Astrocyte (in vitro differentiated cells and primary cell): Measurements from ENCODE around the gene BFAR. TPM values are rescaled to one million over a fixed set of nuclear protein-coding genes. Genes with fewer than 3 reads are reported as not detected.

Experiments
- DNase-seq: peaks from one replicate; pipeline ENCODE4 v3.0.0-alpha.2; 2010; ENCODE audit warnings: low read depth
- FAIRE-seq: peaks from 2 replicates; lab custom pipeline; 2011; peaks lifted over from hg19 to GRCh38; lab: Jason Lieb, UNC
- H2AFZ ChIP-seq: 2 replicates; pipeline ENCODE4 v1.6.0; 2012; ENCODE audit warnings: low read depth, low read length, inconsistent platforms
- H3K27ac ChIP-seq: 2 replicates; pipeline ENCODE4 v1.5.1; 2011; ENCODE audit warnings: low read depth, low read length, inconsistent platforms
- H3K27me3 ChIP-seq: 2 replicates; pipeline ENCODE4 v1.6.0; 2011; ENCODE audit warnings: low read length, inconsistent platforms; ENCODE audit not compliant: insufficient read depth
- H3K36me3 ChIP-seq: 2 replicates; pipeline ENCODE4 v1.5.1; 2011; ENCODE audit warnings: low read length, inconsistent platforms; ENCODE audit not compliant: insufficient read depth
- H3K4me1 ChIP-seq: 2 replicates; pipeline ENCODE4 v1.5.1; 2011; ENCODE audit warnings: low read length, inconsistent platforms; ENCODE audit not compliant: insufficient read depth
- H3K4me2 ChIP-seq: 2 replicates; pipeline ENCODE4 v1.6.0; 2012; ENCODE audit warnings: low read length, inconsistent platforms
- H3K4me3 ChIP-seq: 2 replicates; pipeline ENCODE4 v1.5.1; 2011; ENCODE audit warnings: low read depth, mild to moderate bottlenecking, low read length, inconsistent platforms; ENCODE audit not compliant: insufficient read depth
- H3K79me2 ChIP-seq: 2 replicates; pipeline ENCODE4 v1.6.0; 2012; ENCODE audit warnings: mild to moderate bottlenecking, low read length, inconsistent platforms; ENCODE audit not compliant: insufficient read depth
- H3K9ac ChIP-seq: 2 replicates; pipeline ENCODE4 v1.6.0; 2012; ENCODE audit warnings: mild to moderate bottlenecking, low read length, inconsistent platforms
- H3K9me3 ChIP-seq: 2 replicates; pipeline ENCODE4 v1.5.1; 2012; ENCODE audit warnings: low read depth, mild to moderate bottlenecking, low read length, inconsistent platforms; ENCODE audit not compliant: insufficient read depth
- H4K20me1 ChIP-seq: 2 replicates; pipeline ENCODE4 v1.6.0; 2012; ENCODE audit warnings: low read length, inconsistent platforms; ENCODE audit not compliant: insufficient read depth
- H3K27ac Mint-ChIP-seq: one replicate; pipeline ENCODE4 v1.8.0; 2021; ENCODE audit warnings: mild to moderate bottlenecking, mixed read lengths; ENCODE audit not compliant: unreplicated experiment
- H3K27me3 Mint-ChIP-seq: one replicate; pipeline ENCODE4 v1.8.0; 2021; ENCODE audit warnings: low read depth, mixed read lengths; ENCODE audit not compliant: unreplicated experiment
- H3K36me3 Mint-ChIP-seq: one replicate; pipeline ENCODE4 v1.8.0; 2021; ENCODE audit warnings: low read depth, mixed read lengths; ENCODE audit not compliant: unreplicated experiment
- H3K4me1 Mint-ChIP-seq: one replicate; pipeline ENCODE4 v1.8.0; 2021; ENCODE audit warnings: low read depth, mixed read lengths; ENCODE audit not compliant: unreplicated experiment
- H3K4me3 Mint-ChIP-seq: one replicate; pipeline ENCODE4 v1.8.0; 2021; ENCODE audit warnings: mild to moderate bottlenecking, moderate library complexity, mixed read lengths; ENCODE audit not compliant: unreplicated experiment
- H3K9me3 Mint-ChIP-seq: one replicate; pipeline ENCODE4 v1.8.0; 2021; ENCODE audit warnings: mild to moderate bottlenecking, mixed read lengths; ENCODE audit not compliant: unreplicated experiment
- EZH2 ChIP-seq: IDR thresholded peaks from 2 replicates; pipeline ENCODE4 v1.6.1; 2012; ENCODE audit warnings: mild to moderate bottlenecking, low read length, inconsistent platforms; ENCODE audit not compliant: insufficient read depth
- total RNA-seq: library from RNA; stranded (reverse); gene quantifications from 2 replicates; pipeline ENCODE4 v1.2.1, GENCODE V29; 2021
- TF ChIP-seq, protein P1 (sequence below): IDR thresholded peaks from 2 replicates; pipeline ENCODE4 v1.5.1; 2011; ENCODE audit warnings: low read depth, mild to moderate bottlenecking, inconsistent platforms, low read length, moderate library complexity; ENCODE audit not compliant: insufficient read depth

Gene BFAR
- total RNA-seq, 1 donor from 2014 or later: 93.7 TPM

DNA sequence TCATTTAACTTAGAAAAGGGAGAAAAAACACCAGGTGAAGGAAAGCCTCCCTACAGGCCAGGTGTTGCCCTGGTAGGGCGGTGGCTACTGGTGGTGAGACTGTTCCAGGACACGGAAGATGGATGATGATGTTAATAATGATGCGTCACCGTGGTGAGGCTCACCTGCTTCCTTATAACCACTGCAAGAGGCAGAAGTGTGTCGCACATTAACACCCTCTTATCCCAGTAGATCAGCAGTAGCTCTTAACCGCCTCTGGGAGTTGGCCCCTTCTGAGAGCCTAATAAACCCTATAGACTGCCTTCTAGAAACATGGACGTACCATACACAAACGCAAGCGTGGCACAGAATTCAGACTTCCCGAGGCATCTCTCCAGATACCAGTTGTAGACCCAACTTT lies 7.8 kb downstream of the BFAR start:
- no peak for TF ChIP-seq EZH2
- TF ChIP-seq, protein P1, sequence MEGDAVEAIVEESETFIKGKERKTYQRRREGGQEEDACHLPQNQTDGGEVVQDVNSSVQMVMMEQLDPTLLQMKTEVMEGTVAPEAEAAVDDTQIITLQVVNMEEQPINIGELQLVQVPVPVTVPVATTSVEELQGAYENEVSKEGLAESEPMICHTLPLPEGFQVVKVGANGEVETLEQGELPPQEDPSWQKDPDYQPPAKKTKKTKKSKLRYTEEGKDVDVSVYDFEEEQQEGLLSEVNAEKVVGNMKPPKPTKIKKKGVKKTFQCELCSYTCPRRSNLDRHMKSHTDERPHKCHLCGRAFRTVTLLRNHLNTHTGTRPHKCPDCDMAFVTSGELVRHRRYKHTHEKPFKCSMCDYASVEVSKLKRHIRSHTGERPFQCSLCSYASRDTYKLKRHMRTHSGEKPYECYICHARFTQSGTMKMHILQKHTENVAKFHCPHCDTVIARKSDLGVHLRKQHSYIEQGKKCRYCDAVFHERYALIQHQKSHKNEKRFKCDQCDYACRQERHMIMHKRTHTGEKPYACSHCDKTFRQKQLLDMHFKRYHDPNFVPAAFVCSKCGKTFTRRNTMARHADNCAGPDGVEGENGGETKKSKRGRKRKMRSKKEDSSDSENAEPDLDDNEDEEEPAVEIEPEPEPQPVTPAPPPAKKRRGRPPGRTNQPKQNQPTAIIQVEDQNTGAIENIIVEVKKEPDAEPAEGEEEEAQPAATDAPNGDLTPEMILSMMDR: no peak
- Histone ChIP-seq H3K4me3 (no peak overlapping the region), H3K9me3 (no peaks in the 10 kb centered on the region), H3K36me3 (peaks cover 35% of the 10 kb centered on the region), H3K79me2 (peaks cover 96% of the 10 kb centered on the region), H2AFZ (no peak overlapping the region), H3K27ac (no peak overlapping the region), H3K27me3 (no peaks in the 10 kb centered on the region), H3K4me2 (no peak overlapping the region), H4K20me1 (peaks cover 90% of the 10 kb centered on the region), H3K9ac (no peak overlapping the region), H3K4me1 (no peaks in the 10 kb centered on the region)
- Mint-ChIP-seq H3K27ac (no peak overlapping the region), H3K9me3 (no peaks in the 10 kb centered on the region), H3K27me3 (no peaks in the 10 kb centered on the region), H3K36me3 (peaks cover 10% of the 10 kb centered on the region), H3K4me1 (peaks cover 19% of the 10 kb centered on the region), H3K4me3 (no peak overlapping the region)
- DNase-seq (no peak), FAIRE-seq (no peak)

DNA sequence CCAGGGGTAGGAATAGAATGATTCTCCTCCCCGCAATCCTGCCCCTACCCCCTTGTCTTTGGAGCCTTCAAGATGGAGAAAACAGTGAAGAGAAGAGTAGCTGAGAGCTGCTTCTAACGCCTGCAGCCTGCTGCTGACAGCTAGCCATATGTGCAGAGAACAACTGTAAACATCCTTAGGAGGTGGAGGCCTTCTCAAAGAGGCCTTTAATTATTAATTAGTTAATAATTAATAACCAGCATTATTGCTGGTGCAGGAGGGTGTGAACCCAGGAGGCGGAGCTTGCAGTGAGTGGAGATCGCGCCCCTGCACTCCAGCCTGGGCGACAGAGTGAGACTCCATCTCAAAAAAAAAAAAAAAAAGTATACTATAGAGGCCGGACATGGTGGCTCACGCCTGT lies 8.5 kb downstream of the BFAR start:
- Mint-ChIP-seq H3K9me3 (no peaks in the 10 kb centered on the region), H3K27ac (no peak overlapping the region), H3K36me3 (peaks cover 10% of the 10 kb centered on the region), H3K27me3 (no peaks in the 10 kb centered on the region), H3K4me1 (peaks cover 12% of the 10 kb centered on the region), H3K4me3 (no peak overlapping the region)
- Histone ChIP-seq H3K4me3 (no peak overlapping the region), H3K27ac (no peak overlapping the region), H3K36me3 (peaks cover 37% of the 10 kb centered on the region), H3K9ac (no peak overlapping the region), H3K27me3 (no peaks in the 10 kb centered on the region), H4K20me1 (peaks cover 83% of the 10 kb centered on the region), H3K4me1 (no peaks in the 10 kb centered on the region), H2AFZ (no peak overlapping the region), H3K4me2 (no peak overlapping the region), H3K79me2 (peaks cover 93% of the 10 kb centered on the region), H3K9me3 (no peaks in the 10 kb centered on the region)
- DNase-seq (no peak), FAIRE-seq (no peak)
- TF ChIP-seq, protein P1: no peak
- TF ChIP-seq EZH2: no peak

DNA sequence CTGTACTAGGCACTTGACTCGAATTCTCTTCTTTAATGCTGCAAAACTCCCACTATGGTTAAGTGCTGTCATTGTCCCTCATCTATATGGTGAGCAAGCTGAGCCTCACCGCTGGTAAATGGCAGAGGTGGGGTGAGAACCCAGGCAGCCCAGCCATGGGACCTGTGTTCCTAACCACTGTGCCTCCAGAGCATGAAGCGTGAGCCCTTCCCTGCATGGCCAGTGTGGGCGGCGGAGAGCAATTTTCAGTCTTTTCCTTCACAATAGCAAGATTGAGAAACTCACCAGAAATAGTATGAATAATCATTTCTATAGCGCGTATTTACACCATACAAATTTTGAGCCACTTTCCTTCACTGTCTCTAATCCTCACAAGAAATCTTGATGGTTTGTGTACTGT lies 9.2 kb downstream of the BFAR start:
- TF ChIP-seq, protein P1: no peak
- no peak for TF ChIP-seq EZH2
- Mint-ChIP-seq H3K9me3 (no peaks in the 10 kb centered on the region), H3K4me1 (peaks cover 5% of the 10 kb centered on the region), H3K27ac (no peak overlapping the region), H3K36me3 (peaks cover 11% of the 10 kb centered on the region), H3K27me3 (no peaks in the 10 kb centered on the region), H3K4me3 (no peak overlapping the region)
- no peak overlapping the region for H2AFZ ChIP-seq
- no peak overlapping the region for H3K4me3 ChIP-seq
- H3K79me2 ChIP-seq: peaks cover 87% of the 10 kb centered on the region
- DNase-seq: no peak
- no peak overlapping the region for H3K4me2 ChIP-seq
- no peak for FAIRE-seq
- no peaks in the 10 kb centered on the region for H3K27me3 ChIP-seq
- no peaks in the 10 kb centered on the region for H3K9me3 ChIP-seq
- no peak overlapping the region for H3K27ac ChIP-seq
- H3K36me3 ChIP-seq: peaks cover 37% of the 10 kb centered on the region
- no peak overlapping the region for H3K9ac ChIP-seq
- H3K4me1 ChIP-seq: no peaks in the 10 kb centered on the region
- peaks cover 78% of the 10 kb centered on the region for H4K20me1 ChIP-seq
